ENCODE results near the gene YPEL3. TPM values are rescaled to one million over a fixed set of nuclear protein-coding genes. Genes with fewer than 3 reads are reported as not detected.

The YPEL3 gene
- total RNA-seq, 2 donors from 2014 or later: 129 to 140 TPM

GRCh38 chr16:30049871-30050270 lies 46.1 kb downstream of the YPEL3 start:
- H3K27ac ChIP-seq: no peak overlapping the region
- H3K36me3 ChIP-seq: no peaks in the 10 kb centered on the region
- no peaks in the 10 kb centered on the region for H3K9me3 ChIP-seq
- peaks cover 0 to 19% of the 10 kb centered on the region in 2 donors for H3K4me1 ChIP-seq
- no peak overlapping the region for H3K4me3 ChIP-seq
- no peak for TF ChIP-seq CTCF (IDR thresholded peaks at IDR 0.05)
- no peak for DNase-seq (ENCODE audit: low spot score)
- H3K27me3 ChIP-seq: no peaks in the 10 kb centered on the region

DNA sequence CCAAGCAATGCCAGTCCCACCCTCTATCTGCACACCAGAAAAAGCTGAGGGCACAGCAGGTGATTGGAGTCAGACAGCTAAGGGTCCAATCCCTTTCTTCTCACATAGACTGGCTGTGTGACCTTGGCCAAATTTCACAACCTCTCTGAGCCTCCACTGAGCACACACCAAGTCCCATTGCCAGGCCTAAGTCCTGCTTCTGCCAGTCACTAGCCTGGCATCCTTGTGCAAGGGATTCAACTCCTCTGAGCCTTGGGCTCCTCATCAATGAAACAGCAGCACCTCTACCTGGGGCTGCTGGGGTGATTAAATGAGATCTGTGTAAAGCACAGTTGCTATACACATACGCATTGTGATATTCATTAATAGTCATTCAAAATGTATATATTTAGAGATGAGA lies 49.4 kb downstream of the YPEL3 start:
- Histone ChIP-seq H3K4me3 (no peak overlapping the region), H3K9me3 (no peaks in the 10 kb centered on the region), H3K27me3 (no peaks in the 10 kb centered on the region), H3K27ac (no peak overlapping the region), H3K4me1 (no peaks in the 10 kb centered on the region), H3K36me3 (no peaks in the 10 kb centered on the region)
- DNase-seq (ENCODE audit: low spot score): no peak
- TF ChIP-seq CTCF (IDR thresholded peaks at IDR 0.05): no peak

DNA sequence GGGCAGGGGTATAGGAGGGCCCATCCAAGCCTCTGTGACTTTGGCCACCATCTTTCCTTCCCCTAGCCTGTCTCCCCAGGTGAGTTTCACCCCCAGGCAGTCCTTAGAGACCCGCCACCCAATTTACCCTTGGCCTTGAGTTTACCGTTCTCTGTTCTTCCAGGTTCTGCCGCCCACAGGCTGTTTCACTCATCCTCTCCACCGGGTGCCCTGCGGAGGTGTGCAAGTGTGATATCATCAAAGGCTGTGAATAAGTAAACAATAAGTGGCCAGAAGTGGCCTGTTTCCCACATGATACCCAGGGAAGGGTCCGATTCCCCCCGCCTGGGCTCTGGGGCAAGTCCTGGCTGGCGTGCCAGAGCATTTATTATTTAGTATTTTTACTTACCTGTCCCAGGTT lies 49.8 kb downstream of the YPEL3 start:
- no peak for TF ChIP-seq CTCF (IDR thresholded peaks at IDR 0.05)
- DNase-seq (ENCODE audit: low spot score): no peak

More for the DNA sequence above, 49.8 kb downstream of the YPEL3 start:
- no peaks in the 10 kb centered on the region for H3K4me1 ChIP-seq
- no peaks in the 10 kb centered on the region for H3K9me3 ChIP-seq
- no peak overlapping the region for H3K27ac ChIP-seq
- no peaks in the 10 kb centered on the region for H3K36me3 ChIP-seq
- no peak overlapping the region for H3K4me3 ChIP-seq
- H3K27me3 ChIP-seq: no peaks in the 10 kb centered on the region

Other genes starting within 250 kb of the YPEL3 start
- 100 to 1,000 TPM; 135 to 138 TPM for gene CDIPT, start 233.0 kb downstream of the YPEL3 start, total RNA-seq
- 1 to 10 TPM; 2.6 to 4.6 TPM for gene SEZ6L2, start 196.7 kb downstream of the YPEL3 start, total RNA-seq
- 1 to 10 TPM; 1.5 to 3.2 TPM for gene ASPHD1, start 195.7 kb downstream of the YPEL3 start, total RNA-seq
- 1 to 10 TPM; 6.4 to 6.5 TPM for gene KCTD13, start 170.0 kb downstream of the YPEL3 start, total RNA-seq
- 100 to 1,000 TPM; 100 to 107 TPM for gene TMEM219, start 134.1 kb downstream of the YPEL3 start, total RNA-seq
- gene TAOK2, start 122.3 kb downstream of the YPEL3 start, total RNA-seq: 10 to 100 TPM; 29.1 to 36.7 TPM
- gene HIRIP3, start 100.6 kb downstream of the YPEL3 start, total RNA-seq: 10 to 100 TPM; 10.3 to 11.4 TPM
- gene INO80E, start 100.0 kb downstream of the YPEL3 start, total RNA-seq: 100 to 1,000 TPM in 1 of 2 donors, 10 to 100 TPM in 1; 33.4 to 117 TPM
- gene DOC2A, start 85.2 kb downstream of the YPEL3 start, total RNA-seq: not detected
- not detected for gene C16orf92, start 73.0 kb downstream of the YPEL3 start, total RNA-seq
- not detected for gene TLCD3B, start 64.9 kb downstream of the YPEL3 start, total RNA-seq
- gene ALDOA, start 30.5 kb downstream of the YPEL3 start, total RNA-seq: 1,000 to 10,000 TPM; 2,869 to 3,626 TPM
- gene PPP4C, start 20.2 kb downstream of the YPEL3 start, total RNA-seq: 10 to 100 TPM; 23.2 to 32.7 TPM
- gene TBX6, start 4.3 kb downstream of the YPEL3 start, total RNA-seq: under 1 TPM in 1 of 2 donors, not detected in 1; 0.43 TPM
- 1 to 10 TPM in 1 of 2 donors, not detected in 1; 1.7 TPM for gene GDPD3, start 17.3 kb upstream of the YPEL3 start, total RNA-seq
- gene MAPK3, start 27.0 kb upstream of the YPEL3 start, total RNA-seq: 10 to 100 TPM; 27.9 to 76.6 TPM
- gene CORO1A, start 87.4 kb upstream of the YPEL3 start, total RNA-seq: 10 to 100 TPM in 1 of 2 donors, 1 to 10 TPM in 1; 5.4 to 18.6 TPM
- 100 to 1,000 TPM; 143 to 187 TPM for gene BOLA2B, start 97.5 kb upstream of the YPEL3 start, total RNA-seq
- gene SLX1A, start 97.7 kb upstream of the YPEL3 start, total RNA-seq: 10 to 100 TPM; 25.1 to 36.3 TPM
- gene SULT1A3, start 103.0 kb upstream of the YPEL3 start, total RNA-seq: 1 to 10 TPM; 2.0 to 7.4 TPM
- gene NPIPB13, start 152.3 kb upstream of the YPEL3 start, total RNA-seq: 1 to 10 TPM in 1 of 2 donors, not detected in 1; 1.7 TPM

Data from right atrium auricular region (tissue), 2 donors.